IMR-90 (cell line): ENCODE results near the gene FAM204A. TPM values are rescaled to one million over a fixed set of nuclear protein-coding genes. Genes with fewer than 3 reads are reported as not detected.

Source experiments
- ATAC-seq: fragments of 200-7000 bp; cut with Tn5 transposase; 2 replicates; pipeline ENCODE4 v1.9.1; 2020; ENCODE audit warnings: low read depth, mild to moderate bottlenecking, moderate library complexity
- BruUV-seq: library from RNA; stranded (reverse); fragments of 400-500 nt; replicated peaks from 2 replicates; lab custom pipeline; 2021; lab: Mats Ljungman, UMichigan
- CTCF ChIA-PET: fragments of 300-600 bp; formaldehyde crosslinking; extraction: SDS; loops from one replicate; lab custom pipeline; 2021; ENCODE audit warnings: antibody characterized with exemption; lab: Yijun Ruan, JAX
- POLR2A ChIA-PET: fragments of 300-600 bp; sonication (Branson Sonifier 250); formaldehyde crosslinking; loops from one replicate; lab custom pipeline; 2022; ENCODE audit warnings: antibody characterized with exemption; ENCODE audit not compliant: unreplicated experiment; lab: Charles Lee
- DNase-seq: peaks from one replicate; pipeline ENCODE4 v3.0.0; 2013
- H2AFZ ChIP-seq: replicated peaks from 2 replicates; pipeline ENCODE3; 2013; ENCODE audit warnings: low read length, mild to moderate bottlenecking; ENCODE audit not compliant: poor library complexity
- H2AK5ac ChIP-seq: 2 replicates; pipeline ENCODE4 v1.6.1; 2013; ENCODE audit warnings: low read depth, low read length, inconsistent platforms
- H2AK9ac ChIP-seq: replicated peaks from 2 replicates; pipeline ENCODE3; 2013; ENCODE audit warnings: mild to moderate bottlenecking, low read depth, low read length, moderate library complexity; ENCODE audit not compliant: poor library complexity
- H2BK120ac ChIP-seq: 2 replicates; pipeline ENCODE4 v1.6.1; 2013; ENCODE audit warnings: low read depth, low read length, inconsistent platforms
- H2BK15ac ChIP-seq: 3 replicates; pipeline ENCODE4 v1.6.1; 2013; ENCODE audit warnings: low read depth, low read length, inconsistent platforms
- H2BK20ac ChIP-seq: 2 replicates; pipeline ENCODE4 v1.6.1; 2013; ENCODE audit warnings: low read depth, mild to moderate bottlenecking, inconsistent platforms, low read length, moderate library complexity
- H2BK5ac ChIP-seq: 2 replicates; pipeline ENCODE4 v1.6.1; 2013; ENCODE audit warnings: mild to moderate bottlenecking, low read depth, low read length, inconsistent platforms; ENCODE audit not compliant: poor library complexity, severe bottlenecking
- H3K14ac ChIP-seq: replicated peaks from 2 replicates; pipeline ENCODE4 v1.6.1; 2013; ENCODE audit warnings: low read depth, low read length, inconsistent platforms
- H3K18ac ChIP-seq: 2 replicates; pipeline ENCODE4 v1.6.1; 2013; ENCODE audit warnings: low read depth, low read length, control low read depth
- H3K23ac ChIP-seq: 2 replicates; pipeline ENCODE4 v1.6.1; 2013; ENCODE audit warnings: low read depth, low read length, inconsistent platforms
- H3K27ac ChIP-seq: 2 replicates; pipeline ENCODE4 v1.5.1; 2013; ENCODE audit warnings: mild to moderate bottlenecking, control low read depth, low read length; ENCODE audit not compliant: insufficient read depth
- H3K27me3 ChIP-seq: 2 replicates; pipeline ENCODE4 v1.6.1; 2013; ENCODE audit warnings: low read length; ENCODE audit not compliant: control insufficient read depth, insufficient read depth
- H3K36me3 ChIP-seq: 2 replicates; pipeline ENCODE4 v1.6.1; 2013; ENCODE audit warnings: low read length, mixed read lengths; ENCODE audit not compliant: control insufficient read depth, insufficient read depth
- H3K4ac ChIP-seq: 2 replicates; pipeline ENCODE4 v1.6.1; 2013; ENCODE audit warnings: low read depth, low read length, inconsistent platforms
- H3K4me1 ChIP-seq: 2 replicates; pipeline ENCODE4 v1.6.1; 2013; ENCODE audit warnings: low read length, mixed read lengths; ENCODE audit not compliant: control insufficient read depth, insufficient read depth
- H3K4me2 ChIP-seq: 2 replicates; pipeline ENCODE4 v1.6.1; 2013; ENCODE audit warnings: low read depth, mild to moderate bottlenecking, control low read depth, low read length, moderate library complexity
- H3K4me3 ChIP-seq: 2 replicates; pipeline ENCODE4 v1.5.1; 2013; ENCODE audit warnings: low read depth, mild to moderate bottlenecking, control low read depth, low read length, moderate library complexity; ENCODE audit not compliant: insufficient read depth
- H3K56ac ChIP-seq: 2 replicates; pipeline ENCODE4 v1.6.1; 2013; ENCODE audit warnings: low read length, inconsistent platforms; ENCODE audit not compliant: insufficient read depth; ENCODE audit errors: extremely low read depth
- H3K79me1 ChIP-seq, 2 experiments: 2 replicates each; pipeline ENCODE4 v1.6.1; 2013; ENCODE audit warnings: low read length in 2 of 2, inconsistent platforms in 1 of 2, low read depth in 1 of 2
- H3K9ac ChIP-seq: 2 replicates; pipeline ENCODE4 v1.6.1; 2013; ENCODE audit warnings: low read depth, low read length, control low read depth
- H3K9me1 ChIP-seq: 2 replicates; pipeline ENCODE4 v1.6.1; 2013; ENCODE audit warnings: low read length, inconsistent platforms; ENCODE audit not compliant: insufficient read depth
- H3K9me3 ChIP-seq: 2 replicates; pipeline ENCODE4 v1.6.1; 2013; ENCODE audit warnings: low read length; ENCODE audit not compliant: control insufficient read depth, insufficient read depth
- H4K20me1 ChIP-seq: 2 replicates; pipeline ENCODE4 v1.6.1; 2013; ENCODE audit warnings: low read length, inconsistent platforms; ENCODE audit not compliant: insufficient read depth
- H4K5ac ChIP-seq: 2 replicates; pipeline ENCODE4 v1.6.1; 2013; ENCODE audit warnings: mild to moderate bottlenecking, low read depth, low read length, control low read depth
- H4K8ac ChIP-seq, 2 experiments: 2 replicates each; pipeline ENCODE4 v1.6.1; 2013; ENCODE audit warnings: low read depth in 2 of 2, low read length in 2 of 2, control low read depth in 1 of 2, inconsistent platforms in 1 of 2
- H4K91ac ChIP-seq: 2 replicates; pipeline ENCODE4 v1.6.1; 2013; ENCODE audit warnings: low read depth, low read length, inconsistent platforms; ENCODE audit not compliant: insufficient read depth
- FOS ChIP-seq: fragments of 150-350 bp; IDR thresholded peaks from 2 replicates; pipeline ENCODE4 v1.6.1; 2016; ENCODE audit warnings: low read depth, low read length
- NFE2L2 ChIP-seq: fragments of 150-350 bp; IDR thresholded peaks from 2 replicates; pipeline ENCODE4 v1.6.1; 2016; ENCODE audit warnings: low read depth, mild to moderate bottlenecking, low read length
- POLR2A ChIP-seq: IDR thresholded peaks from 2 replicates; pipeline ENCODE4 v1.6.1; 2012; ENCODE audit warnings: mild to moderate bottlenecking, low read depth, low read length
- RAD21 ChIP-seq: IDR thresholded peaks from 2 replicates; pipeline ENCODE4 v1.6.1; 2012; ENCODE audit warnings: low read length, improper control_type of control experiment
- SMC3 ChIP-seq: fragments of 150-350 bp; IDR thresholded peaks from 2 replicates; pipeline ENCODE4 v1.6.1; 2016; ENCODE audit warnings: low read depth, mild to moderate bottlenecking, antibody characterized with exemption, low read length, moderate library complexity
- WGBS, 2 experiments: methylation state at CpG; one replicate each; pipeline versions ENCODE4 v1.1.5 to v1.1.7; 2013; ENCODE audit warnings: missing lambda C conversion rate in 2 of 2; ENCODE audit not compliant: insufficient read length in 1 of 2; ENCODE audit errors: extremely low coverage in 2 of 2; 5-methylcytosine and 5-hydroxymethylcytosine counted together
- dilution Hi-C: fragments of 300-500 bp; cut with HindIII; formaldehyde crosslinking; loops from one replicate; pipeline ENCODE4 v1.14.3; 2018; ENCODE audit warnings: low sequenced_read_pairs; ENCODE audit not compliant: unreplicated experiment
- in situ Hi-C: fragments of 300-500 bp; cut with MboI; formaldehyde crosslinking; loops from 3 replicates; pipeline ENCODE4 v1.14.3; 2019; ENCODE audit warnings: low sequenced_read_pairs, inconsistent platforms, mixed read lengths
- intact Hi-C: fragments of 100-400 bp; cut with micrococcal nuclease; formaldehyde crosslinking; loops from 2 replicates; pipeline ENCODE4 v1.10.0; 2022
- polyA plus RNA-seq, 3 experiments: library from polyadenylated mRNA; depleted of rRNA; stranded (reverse); fragments of >200 nt; gene quantifications; 2 replicates each; pipeline ENCODE4 v1.2.3, GENCODE V29; 2012; ENCODE audit warnings: low replicate concordance in 1 of 3
- total RNA-seq: library from RNA; depleted of rRNA; stranded (reverse); fragments of >200 nt; gene quantifications from 2 replicates; pipeline ENCODE4 v1.2.3, GENCODE V29; 2012

Gene FAM204A
- total and polyA plus RNA-seq, 2 of the 4 experiments (the other 2 are of a cell fraction) = 23.6 to 54.3 TPM

- H3K4me3 ChIP-seq = no peak overlapping the region
- H3K4me1 ChIP-seq = no peaks in the 10 kb centered on the region
- no CpG with 5 or more reads among the region's 3 CpGs for WGBS, 2 experiments
- ChIA-PET CTCF (no interaction called here), POLR2A (no interaction called here)
- no peaks in the 10 kb centered on the region for H3K79me1 ChIP-seq
- no peak overlapping the region for H4K8ac ChIP-seq
- no peak overlapping the region for H3K14ac ChIP-seq
- no peak overlapping the region for H2BK20ac ChIP-seq
- no peak overlapping the region for H2BK5ac ChIP-seq
- no peak overlapping the region for H2AFZ ChIP-seq
- no TSS peak for BruUV-seq
- dilution Hi-C loops (no loop called here), in situ Hi-C loops (no loop called here), intact Hi-C loops (no loop called here)
- H3K4me2 ChIP-seq = no peak overlapping the region
- H3K27me3 ChIP-seq = no peaks in the 10 kb centered on the region
- H3K9ac ChIP-seq = no peak overlapping the region
- no peak overlapping the region for H3K56ac ChIP-seq
- no peaks in the 10 kb centered on the region for H3K36me3 ChIP-seq
- no peak overlapping the region for H3K18ac ChIP-seq
- TF ChIP-seq POLR2A (no peak), NFE2L2 (no peak), SMC3 (no peak), RAD21 (no peak), FOS (no peak)
- H2AK5ac ChIP-seq = no peak overlapping the region
- no peaks in the 10 kb centered on the region for H3K9me1 ChIP-seq
- ATAC-seq (no peak), DNase-seq (no peak)
- H4K20me1 ChIP-seq = no peaks in the 10 kb centered on the region
- H2BK120ac ChIP-seq = no peak overlapping the region
- H2BK15ac ChIP-seq = no peak overlapping the region
- no peak overlapping the region for H4K5ac ChIP-seq
- no peak overlapping the region for H4K91ac ChIP-seq
- H3K27ac ChIP-seq = no peak overlapping the region
- no peak overlapping the region for H3K23ac ChIP-seq
- no peak overlapping the region for H3K4ac ChIP-seq
- no peak overlapping the region for H2AK9ac ChIP-seq
- H3K9me3 ChIP-seq = no peaks in the 10 kb centered on the region
These were observed 79.6 kb downstream of the FAM204A start for GRCh38 chr10:118262538-118262937.
